Ascending aorta (tissue), 2 donors: ENCODE measurements around the gene PLIN1. TPM values are rescaled to one million over a fixed set of nuclear protein-coding genes. Genes with fewer than 3 reads are reported as not detected.

ENCODE experiments used
- DNase-seq, 2 donors: peaks; one replicate each; pipeline ENCODE4 v3.0.0-alpha.2; 2019; ENCODE audit warnings: low spot score in 2 of 2
- H3K27ac ChIP-seq, 2 donors: fragments of 200-600 bp; sonication (generic); one replicate each; pipeline ENCODE4 v1.5.1; 2016 to 2017; ENCODE audit warnings: mild to moderate bottlenecking in 1 of 2
- H3K27me3 ChIP-seq: fragments of 200-600 bp; sonication (generic); one replicate; pipeline ENCODE4 v1.5.1; 2017
- H3K36me3 ChIP-seq, 2 donors: fragments of 200-600 bp; sonication (generic); one replicate each; pipeline ENCODE4 v1.5.1; 2016
- H3K4me1 ChIP-seq, 2 donors: fragments of 200-600 bp; sonication (generic); one replicate each; pipeline ENCODE4 v1.5.1; 2016 to 2017; ENCODE audit warnings: mild to moderate bottlenecking in 1 of 2
- H3K4me3 ChIP-seq, 2 donors: fragments of 200-600 bp; sonication (generic); one replicate each; pipeline ENCODE4 v1.5.1; 2016 to 2017; ENCODE audit warnings: mild to moderate bottlenecking in 1 of 2
- H3K9me3 ChIP-seq, 2 donors: fragments of 200-600 bp; sonication (generic); one replicate each; pipeline ENCODE4 v1.5.1; 2016
- CTCF ChIP-seq, 3 experiments: fragments of 200-600 bp in 2 of 3; fragments of 450-650 bp in 1 of 3; sonication (generic) in 2 of 3; IDR thresholded peaks; one replicate each; pipeline ENCODE4 v1.5.1; 2016 to 2019; ENCODE audit warnings: antibody characterized with exemption in 3 of 3, mild to moderate bottlenecking in 1 of 3, moderate library complexity in 1 of 3
- intact Hi-C: fragments of 100-400 bp; cut with DNase I; formaldehyde crosslinking; loops from one replicate; pipeline ENCODE4 v1.15.1; 2023
- total RNA-seq: library from RNA; depleted of rRNA; stranded (reverse); fragments of >200 nt; gene quantifications from one replicate; pipeline ENCODE4 v1.1.0, GENCODE V29; 2016

PLIN1 gene
- total RNA-seq, 1 donor from 2014 or later, result 39.3 TPM

DNA sequence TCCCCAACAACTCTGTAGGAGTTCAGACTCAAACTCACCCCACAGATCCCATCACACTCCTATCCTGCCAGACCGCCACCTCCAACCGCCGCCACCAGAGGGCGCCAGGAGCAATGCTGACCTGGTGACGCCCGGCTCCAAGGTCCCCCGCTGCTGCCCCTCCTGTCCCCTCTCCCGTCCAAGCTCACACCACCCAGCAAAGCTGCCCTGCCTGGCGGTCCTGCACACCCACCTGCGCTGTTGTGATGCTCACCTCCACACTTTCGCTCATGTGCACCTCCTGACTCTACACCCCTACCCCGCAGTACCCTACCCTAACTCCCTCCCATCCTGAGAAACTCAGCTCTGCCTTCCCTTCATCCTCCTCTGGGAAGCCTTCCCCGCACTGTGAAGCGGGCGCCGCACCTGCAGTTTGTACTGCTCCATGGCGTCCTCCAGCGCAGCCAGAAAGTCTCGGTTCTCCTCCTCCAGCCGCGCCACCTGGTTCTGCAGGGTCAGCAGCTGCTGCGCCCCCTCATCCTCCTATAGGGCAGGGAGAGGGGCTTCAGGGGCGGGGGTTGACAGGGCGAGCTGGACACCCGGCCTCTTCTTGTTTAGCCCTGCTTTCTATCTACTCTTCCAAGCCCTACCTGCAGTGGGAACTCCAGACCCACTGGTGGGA, 31.8 kb downstream of the PLIN1 start:
- peaks cover 34 to 45% of the 10 kb centered on the region in 2 donors for H3K36me3 ChIP-seq
- no peaks in the 10 kb centered on the region for H3K9me3 ChIP-seq
- intact Hi-C loops, result loop anchor here (2.0 to 5.0 kb wide), 2 partner anchors 45 to 103 kb away; partner anchors contain the start of genes MESP1, PEX11A and WDR93
- no peaks in the 10 kb centered on the region for H3K27me3 ChIP-seq
- no peak overlapping the region for H3K27ac ChIP-seq
- DNase-seq, result peak in 1 of 2 donors; percentile 88
- TF ChIP-seq CTCF (IDR thresholded peaks at IDR 0.05), result peak; percentile 74 to 94 (median 87)
- H3K4me1 ChIP-seq, result peaks cover 0 to 3% of the 10 kb centered on the region in 2 donors
- no peak overlapping the region for H3K4me3 ChIP-seq

- H3K9me3 ChIP-seq, result no peaks in the 10 kb centered on the region
- peaks cover 0 to 3% of the 10 kb centered on the region in 2 donors for H3K4me1 ChIP-seq
- H3K27ac ChIP-seq, result no peak overlapping the region
- peaks cover 41 to 46% of the 10 kb centered on the region in 2 donors for H3K36me3 ChIP-seq
- no peaks in the 10 kb centered on the region for H3K27me3 ChIP-seq
- no peak for TF ChIP-seq CTCF (IDR thresholded peaks at IDR 0.05)
- intact Hi-C loops, result loop anchor here (2.0 to 5.0 kb wide), 2 partner anchors 46 to 104 kb away; partner anchors contain the start of genes MESP1, PEX11A and WDR93
- DNase-seq, result peak in 1 of 2 donors; percentile 60
- no peak overlapping the region for H3K4me3 ChIP-seq
Measured at GRCh38 chr15:89646416-89647141, 32.6 kb downstream of the PLIN1 start.

GRCh38 chr15:89645680-89646079, 33.5 kb downstream of the PLIN1 start:
- DNase-seq, result peak in 1 of 2 donors; percentile 42
- intact Hi-C loops, result loop anchor here (2.0 to 5.0 kb wide), 2 partner anchors 47 to 105 kb away; partner anchors contain the start of genes MESP1, PEX11A and WDR93

DNA sequence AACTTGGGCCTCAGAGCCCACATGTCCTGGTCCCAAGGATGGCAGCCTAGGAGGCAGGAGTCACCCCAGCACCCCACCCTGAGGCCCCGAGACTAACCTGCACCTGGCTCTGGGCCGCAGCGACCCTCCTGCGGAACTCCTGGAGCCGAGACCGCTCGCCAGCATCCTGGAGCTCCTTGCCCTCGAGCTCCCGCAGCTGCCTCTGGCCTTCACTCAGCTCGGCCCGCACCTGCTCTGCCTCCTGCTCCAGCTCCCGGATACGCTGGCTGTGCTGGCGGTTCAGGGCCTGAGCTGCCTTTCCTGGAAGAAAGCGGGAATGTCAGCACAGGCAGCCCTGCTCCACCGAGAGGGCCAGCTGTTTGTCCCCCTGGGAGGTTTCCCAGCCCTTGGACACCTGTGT, 37.1 kb downstream of the PLIN1 start:
- Histone ChIP-seq H3K36me3 (peaks cover 39 to 43% of the 10 kb centered on the region in 2 donors), H3K4me1 (no peaks in the 10 kb centered on the region), H3K9me3 (no peaks in the 10 kb centered on the region), H3K4me3 (no peak overlapping the region), H3K27me3 (no peaks in the 10 kb centered on the region), H3K27ac (no peak overlapping the region)
- TF ChIP-seq CTCF (IDR thresholded peaks at IDR 0.05), result no peak
- DNase-seq, result peak in 1 of 2 donors; percentile 59
- intact Hi-C loops, result no loop called here

More at GRCh38 chr15:89645680-89646079, 33.5 kb downstream of the PLIN1 start:
- Histone ChIP-seq H3K36me3 (peaks cover 46 to 54% of the 10 kb centered on the region in 2 donors), H3K9me3 (no peaks in the 10 kb centered on the region), H3K27me3 (no peaks in the 10 kb centered on the region), H3K4me3 (no peak overlapping the region), H3K27ac (no peak overlapping the region), H3K4me1 (peaks cover 0 to 3% of the 10 kb centered on the region in 2 donors)
- TF ChIP-seq CTCF (IDR thresholded peaks at IDR 0.05), result no peak

GRCh38 chr15:89641053-89641452, 38.1 kb downstream of the PLIN1 start:
- no peak overlapping the region for H3K27ac ChIP-seq
- H3K9me3 ChIP-seq, result no peaks in the 10 kb centered on the region
- H3K36me3 ChIP-seq, result peaks cover 31 to 39% of the 10 kb centered on the region in 2 donors
- TF ChIP-seq CTCF (IDR thresholded peaks at IDR 0.05), result no peak
- H3K4me3 ChIP-seq, result no peak overlapping the region
- H3K27me3 ChIP-seq, result no peaks in the 10 kb centered on the region
- DNase-seq, result peak in 1 of 2 donors; percentile 38
- intact Hi-C loops, result no loop called here
- H3K4me1 ChIP-seq, result no peaks in the 10 kb centered on the region
